HCT116 (cell line): ENCODE data around the gene DDX1.

Experiments used
- CEBPB ChIP-seq: IDR thresholded peaks from 2 replicates; pipeline ENCODE4 v1.6.1; 2012; ENCODE audit warnings: low read depth
- ELF1 ChIP-seq: IDR thresholded peaks from 2 replicates; pipeline ENCODE4 v1.6.1; 2012; ENCODE audit warnings: low read depth, borderline replicate concordance
- EZH2 ChIP-seq: fragments of 200-600 bp; sonication (generic); IDR thresholded peaks from 2 replicates; pipeline ENCODE4 v1.6.1; 2017; ENCODE audit warnings: antibody characterized with exemption, mixed run types
- EZH2phosphoT487 ChIP-seq: fragments of 200-600 bp; IDR thresholded peaks from 2 replicates; pipeline ENCODE4 v1.6.1; 2018; ENCODE audit warnings: antibody characterized with exemption, borderline replicate concordance
- JUND ChIP-seq: IDR thresholded peaks from 2 replicates; pipeline ENCODE4 v1.6.1; 2012
- POLR2A ChIP-seq: IDR thresholded peaks from 2 replicates; pipeline ENCODE4 v1.7.0; 2011; ENCODE audit warnings: borderline replicate concordance; ENCODE audit not compliant: insufficient read depth, insufficient read length; ENCODE audit errors: extremely low read depth
- POLR2AphosphoS5 ChIP-seq: IDR thresholded peaks from 2 replicates; pipeline ENCODE4 v1.6.1; 2011; ENCODE audit warnings: mild to moderate bottlenecking, low read depth, low read length, moderate library complexity
- RAD21 ChIP-seq: IDR thresholded peaks from 2 replicates; pipeline ENCODE4 v1.6.1; 2012; ENCODE audit warnings: low read depth, mild to moderate bottlenecking
- YY1 ChIP-seq: IDR thresholded peaks from 2 replicates; pipeline ENCODE4 v1.6.1; 2011; ENCODE audit warnings: low read length, low read depth, moderate library complexity, mild to moderate bottlenecking; ENCODE audit not compliant: insufficient replicate concordance; ENCODE audit errors: extremely low read depth
- ZFX ChIP-seq: fragments of 450-650 bp; IDR thresholded peaks from 2 replicates; pipeline ENCODE4 v1.6.1; 2017
- ZNF274 ChIP-seq: fragments of 200-500 bp; sonication (Bioruptor generic); IDR thresholded peaks from 2 replicates; pipeline ENCODE4 v1.6.1; 2014; ENCODE audit warnings: mild to moderate bottlenecking, low read depth, low read length, inconsistent platforms
- TF ChIP-seq, protein P1 (sequence below), 3 experiments: fragments of 200-600 bp in 1 of 3; sonication (generic) in 1 of 3; IDR thresholded peaks in 2 of 3; conservative IDR thresholded peaks in 1 of 3; 2 replicates each; pipeline ENCODE4 v1.5.1; 2012 to 2017; ENCODE audit warnings: low read depth in 2 of 3, low read length in 2 of 3, antibody characterized with exemption in 1 of 3, borderline replicate concordance in 1 of 3, control low read depth in 1 of 3, mild to moderate bottlenecking in 1 of 3, mixed read lengths in 1 of 3, mixed run types in 1 of 3, moderate library complexity in 1 of 3; ENCODE audit not compliant: insufficient read depth in 1 of 3
- TF ChIP-seq, protein P2 (sequence below): IDR thresholded peaks from 2 replicates; pipeline ENCODE4 v1.6.1; 2012; ENCODE audit warnings: low read depth
- TF ChIP-seq, protein P3 (sequence below): IDR thresholded peaks from 2 replicates; pipeline ENCODE4 v1.6.1; 2011; ENCODE audit warnings: mild to moderate bottlenecking, low read length, moderate library complexity; ENCODE audit not compliant: insufficient replicate concordance; ENCODE audit errors: extremely low read depth

DNA sequence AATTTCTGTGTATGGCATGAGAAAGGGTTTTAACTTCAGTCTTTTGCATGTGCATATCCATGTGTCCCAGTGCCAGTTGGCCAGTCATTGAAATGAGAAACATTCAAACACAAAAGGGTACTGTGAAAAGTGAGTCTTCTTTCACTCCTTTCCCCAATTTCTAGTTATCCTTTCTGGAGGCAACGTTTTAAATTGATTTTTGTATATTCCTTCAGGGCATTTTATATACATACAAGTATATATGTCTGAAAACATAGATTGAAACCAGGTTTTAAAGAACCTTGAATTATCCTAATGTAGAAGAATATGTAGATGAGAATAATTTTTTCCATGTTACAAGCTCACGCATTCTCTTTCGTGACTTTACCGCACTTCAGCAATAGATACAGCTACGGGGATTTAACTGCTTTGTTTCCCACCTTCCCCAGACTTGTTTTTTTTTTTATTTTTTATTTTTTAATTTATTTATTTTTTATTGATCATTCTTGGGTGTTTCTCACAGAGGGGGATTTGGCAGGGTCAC lies 18.8 kb downstream of the DDX1 start:
- TF ChIP-seq, protein P1, sequence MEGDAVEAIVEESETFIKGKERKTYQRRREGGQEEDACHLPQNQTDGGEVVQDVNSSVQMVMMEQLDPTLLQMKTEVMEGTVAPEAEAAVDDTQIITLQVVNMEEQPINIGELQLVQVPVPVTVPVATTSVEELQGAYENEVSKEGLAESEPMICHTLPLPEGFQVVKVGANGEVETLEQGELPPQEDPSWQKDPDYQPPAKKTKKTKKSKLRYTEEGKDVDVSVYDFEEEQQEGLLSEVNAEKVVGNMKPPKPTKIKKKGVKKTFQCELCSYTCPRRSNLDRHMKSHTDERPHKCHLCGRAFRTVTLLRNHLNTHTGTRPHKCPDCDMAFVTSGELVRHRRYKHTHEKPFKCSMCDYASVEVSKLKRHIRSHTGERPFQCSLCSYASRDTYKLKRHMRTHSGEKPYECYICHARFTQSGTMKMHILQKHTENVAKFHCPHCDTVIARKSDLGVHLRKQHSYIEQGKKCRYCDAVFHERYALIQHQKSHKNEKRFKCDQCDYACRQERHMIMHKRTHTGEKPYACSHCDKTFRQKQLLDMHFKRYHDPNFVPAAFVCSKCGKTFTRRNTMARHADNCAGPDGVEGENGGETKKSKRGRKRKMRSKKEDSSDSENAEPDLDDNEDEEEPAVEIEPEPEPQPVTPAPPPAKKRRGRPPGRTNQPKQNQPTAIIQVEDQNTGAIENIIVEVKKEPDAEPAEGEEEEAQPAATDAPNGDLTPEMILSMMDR (IDR thresholded peaks at IDR 0.05 in 2 of 3, conservative IDR thresholded peaks at IDR 0.05 in 1 of 3; ENCODE audit: borderline replicate concordance in 1 of 3, insufficient read depth in 1 of 3, low read depth in 2 of 3, low read length in 2 of 3): no peak
- TF ChIP-seq, protein P2, sequence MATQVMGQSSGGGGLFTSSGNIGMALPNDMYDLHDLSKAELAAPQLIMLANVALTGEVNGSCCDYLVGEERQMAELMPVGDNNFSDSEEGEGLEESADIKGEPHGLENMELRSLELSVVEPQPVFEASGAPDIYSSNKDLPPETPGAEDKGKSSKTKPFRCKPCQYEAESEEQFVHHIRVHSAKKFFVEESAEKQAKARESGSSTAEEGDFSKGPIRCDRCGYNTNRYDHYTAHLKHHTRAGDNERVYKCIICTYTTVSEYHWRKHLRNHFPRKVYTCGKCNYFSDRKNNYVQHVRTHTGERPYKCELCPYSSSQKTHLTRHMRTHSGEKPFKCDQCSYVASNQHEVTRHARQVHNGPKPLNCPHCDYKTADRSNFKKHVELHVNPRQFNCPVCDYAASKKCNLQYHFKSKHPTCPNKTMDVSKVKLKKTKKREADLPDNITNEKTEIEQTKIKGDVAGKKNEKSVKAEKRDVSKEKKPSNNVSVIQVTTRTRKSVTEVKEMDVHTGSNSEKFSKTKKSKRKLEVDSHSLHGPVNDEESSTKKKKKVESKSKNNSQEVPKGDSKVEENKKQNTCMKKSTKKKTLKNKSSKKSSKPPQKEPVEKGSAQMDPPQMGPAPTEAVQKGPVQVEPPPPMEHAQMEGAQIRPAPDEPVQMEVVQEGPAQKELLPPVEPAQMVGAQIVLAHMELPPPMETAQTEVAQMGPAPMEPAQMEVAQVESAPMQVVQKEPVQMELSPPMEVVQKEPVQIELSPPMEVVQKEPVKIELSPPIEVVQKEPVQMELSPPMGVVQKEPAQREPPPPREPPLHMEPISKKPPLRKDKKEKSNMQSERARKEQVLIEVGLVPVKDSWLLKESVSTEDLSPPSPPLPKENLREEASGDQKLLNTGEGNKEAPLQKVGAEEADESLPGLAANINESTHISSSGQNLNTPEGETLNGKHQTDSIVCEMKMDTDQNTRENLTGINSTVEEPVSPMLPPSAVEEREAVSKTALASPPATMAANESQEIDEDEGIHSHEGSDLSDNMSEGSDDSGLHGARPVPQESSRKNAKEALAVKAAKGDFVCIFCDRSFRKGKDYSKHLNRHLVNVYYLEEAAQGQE: no peak
- no peak for TF ChIP-seq POLR2AphosphoS5
- TF ChIP-seq RAD21: no peak
- TF ChIP-seq ZNF274: no peak
- no peak for TF ChIP-seq POLR2A
- TF ChIP-seq, protein P3, sequence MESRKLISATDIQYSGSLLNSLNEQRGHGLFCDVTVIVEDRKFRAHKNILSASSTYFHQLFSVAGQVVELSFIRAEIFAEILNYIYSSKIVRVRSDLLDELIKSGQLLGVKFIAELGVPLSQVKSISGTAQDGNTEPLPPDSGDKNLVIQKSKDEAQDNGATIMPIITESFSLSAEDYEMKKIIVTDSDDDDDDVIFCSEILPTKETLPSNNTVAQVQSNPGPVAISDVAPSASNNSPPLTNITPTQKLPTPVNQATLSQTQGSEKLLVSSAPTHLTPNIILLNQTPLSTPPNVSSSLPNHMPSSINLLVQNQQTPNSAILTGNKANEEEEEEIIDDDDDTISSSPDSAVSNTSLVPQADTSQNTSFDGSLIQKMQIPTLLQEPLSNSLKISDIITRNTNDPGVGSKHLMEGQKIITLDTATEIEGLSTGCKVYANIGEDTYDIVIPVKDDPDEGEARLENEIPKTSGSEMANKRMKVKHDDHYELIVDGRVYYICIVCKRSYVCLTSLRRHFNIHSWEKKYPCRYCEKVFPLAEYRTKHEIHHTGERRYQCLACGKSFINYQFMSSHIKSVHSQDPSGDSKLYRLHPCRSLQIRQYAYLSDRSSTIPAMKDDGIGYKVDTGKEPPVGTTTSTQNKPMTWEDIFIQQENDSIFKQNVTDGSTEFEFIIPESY: no peak
- TF ChIP-seq EZH2phosphoT487: no peak
- no peak for TF ChIP-seq ELF1
- no peak for TF ChIP-seq ZFX
- TF ChIP-seq EZH2: no peak
- no peak for TF ChIP-seq JUND
- TF ChIP-seq CEBPB: no peak
- TF ChIP-seq YY1: no peak
